IMR-90 (cell line): ENCODE results near the gene ALOX12B. TPM values are rescaled to one million over a fixed set of nuclear protein-coding genes. Genes with fewer than 3 reads are reported as not detected.

Experiments used
- ATAC-seq: fragments of 200-7000 bp; cut with Tn5 transposase; 2 replicates; pipeline ENCODE4 v1.9.1; 2020; ENCODE audit warnings: low read depth, mild to moderate bottlenecking, moderate library complexity
- BruUV-seq: library from RNA; stranded (reverse); fragments of 400-500 nt; replicated peaks from 2 replicates; lab custom pipeline; 2021; lab: Mats Ljungman, UMichigan
- CTCF ChIA-PET: fragments of 300-600 bp; formaldehyde crosslinking; extraction: SDS; loops from one replicate; lab custom pipeline; 2021; ENCODE audit warnings: antibody characterized with exemption; lab: Yijun Ruan, JAX
- POLR2A ChIA-PET: fragments of 300-600 bp; sonication (Branson Sonifier 250); formaldehyde crosslinking; loops from one replicate; lab custom pipeline; 2022; ENCODE audit warnings: antibody characterized with exemption; ENCODE audit not compliant: unreplicated experiment; lab: Charles Lee
- DNase-seq: peaks from one replicate; pipeline ENCODE4 v3.0.0; 2013
- H2AFZ ChIP-seq: replicated peaks from 2 replicates; pipeline ENCODE3; 2013; ENCODE audit warnings: low read length, mild to moderate bottlenecking; ENCODE audit not compliant: poor library complexity
- H2AK5ac ChIP-seq: 2 replicates; pipeline ENCODE4 v1.6.1; 2013; ENCODE audit warnings: low read depth, low read length, inconsistent platforms
- H2AK9ac ChIP-seq: replicated peaks from 2 replicates; pipeline ENCODE3; 2013; ENCODE audit warnings: mild to moderate bottlenecking, low read depth, low read length, moderate library complexity; ENCODE audit not compliant: poor library complexity
- H2BK120ac ChIP-seq: 2 replicates; pipeline ENCODE4 v1.6.1; 2013; ENCODE audit warnings: low read depth, low read length, inconsistent platforms
- H2BK15ac ChIP-seq: 3 replicates; pipeline ENCODE4 v1.6.1; 2013; ENCODE audit warnings: low read depth, low read length, inconsistent platforms
- H2BK20ac ChIP-seq: 2 replicates; pipeline ENCODE4 v1.6.1; 2013; ENCODE audit warnings: low read depth, mild to moderate bottlenecking, inconsistent platforms, low read length, moderate library complexity
- H2BK5ac ChIP-seq: 2 replicates; pipeline ENCODE4 v1.6.1; 2013; ENCODE audit warnings: mild to moderate bottlenecking, low read depth, low read length, inconsistent platforms; ENCODE audit not compliant: poor library complexity, severe bottlenecking
- H3K14ac ChIP-seq: replicated peaks from 2 replicates; pipeline ENCODE4 v1.6.1; 2013; ENCODE audit warnings: low read depth, low read length, inconsistent platforms
- H3K18ac ChIP-seq: 2 replicates; pipeline ENCODE4 v1.6.1; 2013; ENCODE audit warnings: low read depth, low read length, control low read depth
- H3K23ac ChIP-seq: 2 replicates; pipeline ENCODE4 v1.6.1; 2013; ENCODE audit warnings: low read depth, low read length, inconsistent platforms
- H3K27ac ChIP-seq: 2 replicates; pipeline ENCODE4 v1.5.1; 2013; ENCODE audit warnings: mild to moderate bottlenecking, control low read depth, low read length; ENCODE audit not compliant: insufficient read depth
- H3K27me3 ChIP-seq: 2 replicates; pipeline ENCODE4 v1.6.1; 2013; ENCODE audit warnings: low read length; ENCODE audit not compliant: control insufficient read depth, insufficient read depth
- H3K36me3 ChIP-seq: 2 replicates; pipeline ENCODE4 v1.6.1; 2013; ENCODE audit warnings: low read length, mixed read lengths; ENCODE audit not compliant: control insufficient read depth, insufficient read depth
- H3K4ac ChIP-seq: 2 replicates; pipeline ENCODE4 v1.6.1; 2013; ENCODE audit warnings: low read depth, low read length, inconsistent platforms
- H3K4me1 ChIP-seq: 2 replicates; pipeline ENCODE4 v1.6.1; 2013; ENCODE audit warnings: low read length, mixed read lengths; ENCODE audit not compliant: control insufficient read depth, insufficient read depth
- H3K4me2 ChIP-seq: 2 replicates; pipeline ENCODE4 v1.6.1; 2013; ENCODE audit warnings: low read depth, mild to moderate bottlenecking, control low read depth, low read length, moderate library complexity
- H3K4me3 ChIP-seq: 2 replicates; pipeline ENCODE4 v1.5.1; 2013; ENCODE audit warnings: low read depth, mild to moderate bottlenecking, control low read depth, low read length, moderate library complexity; ENCODE audit not compliant: insufficient read depth
- H3K56ac ChIP-seq: 2 replicates; pipeline ENCODE4 v1.6.1; 2013; ENCODE audit warnings: low read length, inconsistent platforms; ENCODE audit not compliant: insufficient read depth; ENCODE audit errors: extremely low read depth
- H3K79me1 ChIP-seq, 2 experiments: 2 replicates each; pipeline ENCODE4 v1.6.1; 2013; ENCODE audit warnings: low read length in 2 of 2, inconsistent platforms in 1 of 2, low read depth in 1 of 2
- H3K9ac ChIP-seq: 2 replicates; pipeline ENCODE4 v1.6.1; 2013; ENCODE audit warnings: low read depth, low read length, control low read depth
- H3K9me1 ChIP-seq: 2 replicates; pipeline ENCODE4 v1.6.1; 2013; ENCODE audit warnings: low read length, inconsistent platforms; ENCODE audit not compliant: insufficient read depth
- H3K9me3 ChIP-seq: 2 replicates; pipeline ENCODE4 v1.6.1; 2013; ENCODE audit warnings: low read length; ENCODE audit not compliant: control insufficient read depth, insufficient read depth
- H4K20me1 ChIP-seq: 2 replicates; pipeline ENCODE4 v1.6.1; 2013; ENCODE audit warnings: low read length, inconsistent platforms; ENCODE audit not compliant: insufficient read depth
- H4K5ac ChIP-seq: 2 replicates; pipeline ENCODE4 v1.6.1; 2013; ENCODE audit warnings: mild to moderate bottlenecking, low read depth, low read length, control low read depth
- H4K8ac ChIP-seq, 2 experiments: 2 replicates each; pipeline ENCODE4 v1.6.1; 2013; ENCODE audit warnings: low read depth in 2 of 2, low read length in 2 of 2, control low read depth in 1 of 2, inconsistent platforms in 1 of 2
- H4K91ac ChIP-seq: 2 replicates; pipeline ENCODE4 v1.6.1; 2013; ENCODE audit warnings: low read depth, low read length, inconsistent platforms; ENCODE audit not compliant: insufficient read depth
- BHLHE40 ChIP-seq: fragments of 150-350 bp; IDR thresholded peaks from 2 replicates; pipeline ENCODE4 v1.6.1; 2016; ENCODE audit warnings: mild to moderate bottlenecking, low read depth, low read length
- CEBPB ChIP-seq: IDR thresholded peaks from 2 replicates; pipeline ENCODE4 v1.6.1; 2012; ENCODE audit warnings: low read depth, low read length, improper control_type of control experiment
- CHD1 ChIP-seq: IDR thresholded peaks from 2 replicates; pipeline ENCODE4 v1.6.1; 2012; ENCODE audit warnings: low read depth, low read length, improper control_type of control experiment
- CTCF ChIP-seq: conservative IDR thresholded peaks from 2 replicates; pipeline ENCODE4 v1.5.1; 2012; ENCODE audit warnings: mild to moderate bottlenecking, low read depth, low read length, improper control_type of control experiment
- FOS ChIP-seq: fragments of 150-350 bp; IDR thresholded peaks from 2 replicates; pipeline ENCODE4 v1.6.1; 2016; ENCODE audit warnings: low read depth, low read length
- MAFK ChIP-seq: IDR thresholded peaks from 2 replicates; pipeline ENCODE4 v1.6.1; 2012; ENCODE audit warnings: low read depth, low read length, improper control_type of control experiment
- MAZ ChIP-seq: IDR thresholded peaks from 2 replicates; pipeline ENCODE4 v1.6.1; 2012; ENCODE audit warnings: low read depth, mild to moderate bottlenecking, low read length, improper control_type of control experiment, moderate library complexity, borderline replicate concordance
- NFE2L2 ChIP-seq: fragments of 150-350 bp; IDR thresholded peaks from 2 replicates; pipeline ENCODE4 v1.6.1; 2016; ENCODE audit warnings: low read depth, mild to moderate bottlenecking, low read length
- POLR2A ChIP-seq: IDR thresholded peaks from 2 replicates; pipeline ENCODE4 v1.6.1; 2012; ENCODE audit warnings: mild to moderate bottlenecking, low read depth, low read length
- RCOR1 ChIP-seq: IDR thresholded peaks from 2 replicates; pipeline ENCODE4 v1.6.1; 2012; ENCODE audit warnings: mild to moderate bottlenecking, low read length, improper control_type of control experiment; ENCODE audit not compliant: insufficient replicate concordance
- WGBS, 2 experiments: methylation state at CpG; one replicate each; pipeline versions ENCODE4 v1.1.5 to v1.1.7; 2013; ENCODE audit warnings: missing lambda C conversion rate in 2 of 2; ENCODE audit not compliant: insufficient read length in 1 of 2; ENCODE audit errors: extremely low coverage in 2 of 2; 5-methylcytosine and 5-hydroxymethylcytosine counted together
- dilution Hi-C: fragments of 300-500 bp; cut with HindIII; formaldehyde crosslinking; loops from one replicate; pipeline ENCODE4 v1.14.3; 2018; ENCODE audit warnings: low sequenced_read_pairs; ENCODE audit not compliant: unreplicated experiment
- in situ Hi-C: fragments of 300-500 bp; cut with MboI; formaldehyde crosslinking; loops from 3 replicates; pipeline ENCODE4 v1.14.3; 2019; ENCODE audit warnings: low sequenced_read_pairs, inconsistent platforms, mixed read lengths
- intact Hi-C: fragments of 100-400 bp; cut with micrococcal nuclease; formaldehyde crosslinking; loops from 2 replicates; pipeline ENCODE4 v1.10.0; 2022
- polyA plus RNA-seq, 3 experiments: library from polyadenylated mRNA; depleted of rRNA; stranded (reverse); fragments of >200 nt; gene quantifications; 2 replicates each; pipeline ENCODE4 v1.2.3, GENCODE V29; 2012; ENCODE audit warnings: low replicate concordance in 1 of 3
- total RNA-seq: library from RNA; depleted of rRNA; stranded (reverse); fragments of >200 nt; gene quantifications from 2 replicates; pipeline ENCODE4 v1.2.3, GENCODE V29; 2012
- TF ChIP-seq, protein P1 (sequence below): fragments of 150-350 bp; IDR thresholded peaks from 2 replicates; pipeline ENCODE4 v1.6.1; 2017; ENCODE audit warnings: mild to moderate bottlenecking, antibody characterized with exemption, low read length, low read depth
- TF ChIP-seq, protein P2 (sequence below): fragments of 150-350 bp; IDR thresholded peaks from 2 replicates; pipeline ENCODE4 v1.6.1; 2016; ENCODE audit warnings: low read depth, mild to moderate bottlenecking, low read length, moderate library complexity, borderline replicate concordance

ALOX12B gene
- total and polyA plus RNA-seq, 2 of the 4 experiments (the other 2 are of a cell fraction), result not detected

- H3K4me2 ChIP-seq, result peak overlapping the region; percentile 87
- ATAC-seq (peak; percentile 36), DNase-seq (peak; percentile 92)
- H3K4me3 ChIP-seq, result peak overlapping the region; percentile 60; the same call in 1 of the 2 replicates
- H2BK5ac ChIP-seq, result no peak overlapping the region
- peak overlapping the region; percentile 92 for H2AFZ ChIP-seq
- no peak overlapping the region for H2BK15ac ChIP-seq
- H3K9ac ChIP-seq, result peak overlapping the region; percentile 29; the same call in 1 of the 2 replicates
- no peak overlapping the region for H4K8ac ChIP-seq
- no peak overlapping the region for H2BK120ac ChIP-seq
- no peak overlapping the region for H3K14ac ChIP-seq
- no peak overlapping the region for H3K56ac ChIP-seq
- no peak overlapping the region for H2AK9ac ChIP-seq
- H3K4me1 ChIP-seq, result peaks cover 11% of the 10 kb centered on the region
- H3K27ac ChIP-seq, result no peak overlapping the region
- peaks cover 24% of the 10 kb centered on the region for H4K20me1 ChIP-seq
- peaks cover 17% of the 10 kb centered on the region for H3K27me3 ChIP-seq
- peak; percentile 70; the same call in 1 of the 2 replicates for TF ChIP-seq CHD1
- TF ChIP-seq CTCF, result no peak; the same call in 1 of the 2 replicates
- peak; percentile 78 for TF ChIP-seq RCOR1
- TF ChIP-seq, protein P1, sequence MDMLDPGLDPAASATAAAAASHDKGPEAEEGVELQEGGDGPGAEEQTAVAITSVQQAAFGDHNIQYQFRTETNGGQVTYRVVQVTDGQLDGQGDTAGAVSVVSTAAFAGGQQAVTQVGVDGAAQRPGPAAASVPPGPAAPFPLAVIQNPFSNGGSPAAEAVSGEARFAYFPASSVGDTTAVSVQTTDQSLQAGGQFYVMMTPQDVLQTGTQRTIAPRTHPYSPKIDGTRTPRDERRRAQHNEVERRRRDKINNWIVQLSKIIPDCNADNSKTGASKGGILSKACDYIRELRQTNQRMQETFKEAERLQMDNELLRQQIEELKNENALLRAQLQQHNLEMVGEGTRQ, result no peak
- TF ChIP-seq, protein P2, sequence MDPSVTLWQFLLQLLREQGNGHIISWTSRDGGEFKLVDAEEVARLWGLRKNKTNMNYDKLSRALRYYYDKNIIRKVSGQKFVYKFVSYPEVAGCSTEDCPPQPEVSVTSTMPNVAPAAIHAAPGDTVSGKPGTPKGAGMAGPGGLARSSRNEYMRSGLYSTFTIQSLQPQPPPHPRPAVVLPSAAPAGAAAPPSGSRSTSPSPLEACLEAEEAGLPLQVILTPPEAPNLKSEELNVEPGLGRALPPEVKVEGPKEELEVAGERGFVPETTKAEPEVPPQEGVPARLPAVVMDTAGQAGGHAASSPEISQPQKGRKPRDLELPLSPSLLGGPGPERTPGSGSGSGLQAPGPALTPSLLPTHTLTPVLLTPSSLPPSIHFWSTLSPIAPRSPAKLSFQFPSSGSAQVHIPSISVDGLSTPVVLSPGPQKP, result no peak
- TF ChIP-seq CEBPB, result peak; percentile 70; the same call in 1 of the 2 replicates
- TF ChIP-seq MAZ, result peak; percentile 77; the same call in 1 of the 2 replicates
- peak; percentile 96 for TF ChIP-seq FOS
- no peak for TF ChIP-seq BHLHE40
- TF ChIP-seq NFE2L2, result no peak
- no peak for TF ChIP-seq MAFK
- TF ChIP-seq POLR2A, result no peak
- no peak overlapping the region for H3K4ac ChIP-seq
- no peak overlapping the region for H4K5ac ChIP-seq
- no peak overlapping the region for H4K91ac ChIP-seq
- no peaks in the 10 kb centered on the region for H3K36me3 ChIP-seq
- no peak overlapping the region for H2BK20ac ChIP-seq
- in situ Hi-C loops (loop anchor here (5.0 kb wide), 2 partner anchors 48 to 102 kb away; no protein-coding TSS in a partner anchor), dilution Hi-C loops (loop anchor here (25.0 kb wide), 1 partner anchor 117 kb away; the partner anchor contains the start of genes CTC1 and PFAS), intact Hi-C loops (loop anchor here (1.0 to 2.0 kb wide), 4 partner anchors 36 to 102 kb away; no protein-coding TSS in a partner anchor)
- no peaks in the 10 kb centered on the region; a peak in 1 of 4 replicates for H3K79me1 ChIP-seq
- no peak overlapping the region for H3K18ac ChIP-seq
- CTCF ChIA-PET, result interaction anchor here (0.6 to 3.7 kb wide), 20 partner anchors 9 to 615 kb away, joined by 3 to 25 read pairs (median 4); partner anchors contain the start of genes BORCS6, CTC1 and SLC25A35
- POLR2A ChIA-PET, result interaction anchor here (0.5 to 1.0 kb wide), 2 partner anchors 53 to 546 kb away, joined by 3 to 4 read pairs (median 4); no protein-coding TSS in a partner anchor
- H3K9me3 ChIP-seq, result no peaks in the 10 kb centered on the region
- H2AK5ac ChIP-seq, result no peak overlapping the region
- peaks cover 6% of the 10 kb centered on the region for H3K9me1 ChIP-seq
- H3K23ac ChIP-seq, result no peak overlapping the region
- BruUV-seq, result no TSS peak
- WGBS, 2 experiments, result no CpG with 5 or more reads among the region's 28 CpGs
Measured at GRCh38 chr17:8119581-8120519, 32.3 kb upstream of the ALOX12B start.
